ENCODE data around the gene C22orf23. TPM values are rescaled to one million over a fixed set of nuclear protein-coding genes. Genes with fewer than 3 reads are reported as not detected.

Gene C22orf23
- total and polyA plus RNA-seq, 9 donors: 0.18 to 15.2 (median 8.7) TPM

DNA sequence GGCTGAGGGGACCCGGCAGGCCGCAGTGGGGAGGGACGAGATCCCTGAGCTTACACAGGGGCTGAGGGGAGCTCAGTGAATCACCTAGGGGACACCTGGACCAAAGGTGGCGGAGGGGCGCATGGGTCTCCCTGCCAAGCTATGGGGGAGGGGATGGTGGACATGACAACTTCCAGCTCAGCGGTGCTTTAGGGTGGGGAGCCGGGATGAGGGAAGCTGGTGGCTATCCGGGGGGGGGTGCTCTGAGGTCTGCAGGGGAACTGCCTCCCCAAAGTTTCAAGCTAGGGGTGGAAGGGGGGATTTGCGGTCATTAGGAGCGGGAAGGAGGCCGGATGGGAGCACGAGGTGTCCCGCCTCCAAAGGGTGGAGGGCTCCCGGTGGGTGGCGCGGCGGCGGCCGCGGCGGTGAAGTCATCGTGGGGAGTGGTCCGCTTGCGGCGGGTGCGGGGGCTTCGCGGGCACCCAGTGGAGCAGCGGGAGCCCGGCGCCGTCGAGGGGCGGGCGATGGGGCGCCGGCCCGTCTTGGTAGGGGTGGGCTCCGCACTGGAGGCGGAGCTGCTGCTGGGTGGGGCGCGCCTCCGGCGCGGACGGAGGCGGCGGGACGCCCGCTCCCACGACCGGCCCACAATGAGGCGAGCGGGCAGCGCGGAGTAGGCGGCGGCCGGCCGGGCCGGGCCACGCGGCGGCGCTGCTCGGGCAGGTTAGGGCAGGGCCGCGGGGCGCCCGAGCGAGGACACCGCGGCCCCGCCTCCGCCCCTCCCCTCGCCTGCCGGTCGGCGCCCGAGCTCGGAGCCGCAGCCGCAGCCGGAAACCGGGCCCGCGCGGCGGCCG is 47.7 kb downstream of the C22orf23 start, which contains the start of gene MICALL1:
Gene MICALL1 (plus strand): TSS at position 764 of the 830 bp plus-strand sequence. CDS start 126 bp downstream, outside the sequence.
- peak within 1 kb of the TSS; percentile 76 for H3K27ac ChIP-seq (ENCODE audit: low read length)
- peak; percentile 79 for DNase-seq

DNA sequence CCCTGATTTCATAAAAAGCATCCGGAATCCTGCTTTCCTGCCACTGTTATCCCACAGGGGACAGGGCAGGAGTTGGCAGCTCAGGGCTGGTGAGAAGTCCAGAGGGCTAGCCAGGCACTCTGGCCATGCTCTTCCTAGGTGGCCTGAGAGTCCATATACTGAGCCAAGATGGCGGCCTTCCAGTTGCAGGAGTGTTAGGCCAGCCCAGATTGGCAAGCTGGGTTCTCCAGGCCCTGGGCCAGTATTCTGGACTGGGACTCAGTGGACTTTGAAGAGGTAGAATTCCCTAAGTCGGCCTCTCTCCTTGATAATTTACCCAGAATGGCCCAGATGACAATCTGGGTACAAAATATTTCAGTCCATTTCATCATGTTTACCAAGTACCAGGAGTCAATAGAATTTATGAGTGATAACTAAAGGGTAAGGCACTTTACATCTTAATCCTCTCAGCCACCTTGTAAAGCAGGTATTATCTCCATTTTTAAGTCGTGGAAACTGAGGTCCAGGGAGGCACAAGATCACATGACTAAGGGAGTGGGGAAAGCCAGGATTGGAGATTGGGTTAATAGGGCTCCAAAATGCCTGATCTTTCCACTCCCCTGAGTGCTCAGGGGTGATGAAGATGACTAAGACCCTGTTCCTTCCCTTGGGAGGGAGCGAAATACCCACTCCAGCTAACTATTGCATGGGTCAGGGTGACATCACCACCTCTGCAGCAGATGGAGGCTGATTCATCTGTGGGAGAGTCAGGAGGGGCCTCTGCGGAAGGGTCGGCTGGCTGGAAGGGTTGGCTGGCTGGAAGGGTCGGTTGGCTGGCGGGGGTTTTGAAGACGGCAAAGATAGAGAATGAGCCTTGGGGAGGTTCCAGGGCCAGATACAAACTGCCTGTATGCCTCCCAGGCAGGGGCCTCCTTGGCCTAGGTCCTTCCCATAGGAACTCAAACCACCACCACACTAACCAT is 48.5 kb downstream of the C22orf23 start:
- Histone ChIP-seq H3K36me3 (ENCODE audit: control insufficient read depth, insufficient read depth, low read length) (no peaks in the 10 kb centered on the region), H3K9me3 (replicated peaks; ENCODE audit: control insufficient read depth, low read depth, low read length) (no peaks in the 10 kb centered on the region), H3K4me1 (ENCODE audit: control insufficient read depth, insufficient read depth, low read length) (peaks cover 31% of the 10 kb centered on the region), H3K4me3 (ENCODE audit: low read length) (peak overlapping the region; percentile 47), H3K27me3 (ENCODE audit: control insufficient read depth, insufficient read depth, low read length) (no peaks in the 10 kb centered on the region), H3K27ac (ENCODE audit: low read length) (peak overlapping the region; percentile 59)
- 69% methylated on average over 5 of the region's 10 CpGs for WGBS (ENCODE audit: insufficient coverage)
- peak; percentile 58 for DNase-seq

More for the DNA sequence above, 47.7 kb downstream of the C22orf23 start, which contains the start of gene MICALL1:
- H3K9me3 ChIP-seq (replicated peaks; ENCODE audit: control insufficient read depth, low read depth, low read length): no peaks in the 10 kb centered on the region
- peaks cover 2% of the 10 kb centered on the region for H3K36me3 ChIP-seq (ENCODE audit: control insufficient read depth, insufficient read depth, low read length)
- H3K4me3 ChIP-seq (ENCODE audit: low read length): peak within 1 kb of the TSS; percentile 74
- WGBS (ENCODE audit: insufficient coverage): 1% methylated on average over 85 of the region's 90 CpGs
- H3K4me1 ChIP-seq (ENCODE audit: control insufficient read depth, insufficient read depth, low read length): peaks cover 40% of the 10 kb centered on the region
- no peaks in the 10 kb centered on the region for H3K27me3 ChIP-seq (ENCODE audit: control insufficient read depth, insufficient read depth, low read length)

DNA sequence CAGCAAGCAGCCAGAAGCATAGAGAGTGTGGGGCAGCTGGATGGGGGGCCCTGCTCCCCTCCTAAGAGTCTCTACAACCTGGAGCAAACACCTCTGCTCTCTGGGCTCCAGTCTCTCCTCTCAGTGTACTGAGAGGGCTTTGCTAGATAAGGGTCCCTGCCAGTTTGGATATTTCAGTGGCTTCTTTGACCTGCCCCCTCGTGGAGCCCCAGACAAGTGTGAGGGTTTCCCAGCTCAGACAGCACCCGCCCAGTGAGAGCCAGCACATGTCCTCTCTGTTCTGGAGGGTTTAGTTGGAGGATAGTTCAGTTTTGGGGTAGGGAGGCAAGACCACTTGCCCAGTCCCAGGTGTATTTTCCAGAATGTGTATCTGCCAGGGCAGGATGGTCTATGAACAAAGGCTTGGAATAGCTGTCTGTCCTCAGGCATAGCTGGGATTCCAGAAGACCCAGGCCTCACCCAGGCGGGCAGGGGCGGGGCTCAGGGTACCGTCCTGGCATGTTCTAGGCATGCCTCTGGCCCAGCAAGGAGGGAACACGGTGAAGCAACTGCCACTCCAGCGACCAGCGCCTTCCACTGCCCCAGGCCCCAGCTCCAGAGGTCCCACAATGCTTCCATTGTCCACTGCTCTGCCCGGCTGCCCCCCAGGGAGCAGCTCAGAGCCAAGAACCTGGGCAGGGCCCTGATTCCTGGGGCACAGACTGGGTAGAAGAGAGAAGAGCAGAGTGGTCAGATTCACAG is 54.8 kb downstream of the C22orf23 start:
- H3K36me3 ChIP-seq (ENCODE audit: control insufficient read depth, insufficient read depth, low read length): no peaks in the 10 kb centered on the region
- no peaks in the 10 kb centered on the region for H3K27me3 ChIP-seq (ENCODE audit: control insufficient read depth, insufficient read depth, low read length)
- no peaks in the 10 kb centered on the region for H3K9me3 ChIP-seq (replicated peaks; ENCODE audit: control insufficient read depth, low read depth, low read length)
- peak overlapping the region; percentile 22 for H3K27ac ChIP-seq (ENCODE audit: low read length)
- peaks cover 36% of the 10 kb centered on the region for H3K4me1 ChIP-seq (ENCODE audit: control insufficient read depth, insufficient read depth, low read length)
- H3K4me3 ChIP-seq (ENCODE audit: low read length): no peak overlapping the region
- whole genome bisulfite sequencing (ENCODE audit: insufficient coverage): 63% methylated on average over 5 of the region's 9 CpGs
- DNase-seq: no peak

DNA sequence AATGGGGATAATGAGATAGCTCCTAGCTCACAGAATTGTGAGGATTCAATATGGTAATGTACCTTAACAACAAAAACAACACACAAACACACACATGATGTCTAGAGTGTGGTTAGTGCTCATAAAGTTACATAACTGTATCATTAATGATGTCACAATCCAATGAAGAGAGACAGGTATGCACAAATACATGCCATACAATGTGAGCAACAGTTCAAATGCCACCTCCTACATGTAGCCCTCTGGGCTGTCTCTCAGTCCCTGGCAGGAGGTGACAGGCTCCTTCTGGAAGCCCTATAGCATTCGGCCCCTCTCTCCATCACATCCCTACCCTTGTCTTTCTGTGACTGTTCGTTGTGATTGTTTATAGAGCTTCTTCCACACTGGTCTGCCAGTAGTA is 55.6 kb downstream of the C22orf23 start:
- no peaks in the 10 kb centered on the region for H3K27me3 ChIP-seq (ENCODE audit: control insufficient read depth, insufficient read depth, low read length)
- DNase-seq: no peak
- H3K4me1 ChIP-seq (ENCODE audit: control insufficient read depth, insufficient read depth, low read length): peaks cover 44% of the 10 kb centered on the region
- H3K9me3 ChIP-seq (replicated peaks; ENCODE audit: control insufficient read depth, low read depth, low read length): no peaks in the 10 kb centered on the region
- WGBS (ENCODE audit: insufficient coverage): no CpG with 5 or more reads among the region's 2 CpGs
- H3K27ac ChIP-seq (ENCODE audit: low read length): no peak overlapping the region
- H3K36me3 ChIP-seq (ENCODE audit: control insufficient read depth, insufficient read depth, low read length): no peaks in the 10 kb centered on the region
- no peak overlapping the region for H3K4me3 ChIP-seq (ENCODE audit: low read length)

DNA sequence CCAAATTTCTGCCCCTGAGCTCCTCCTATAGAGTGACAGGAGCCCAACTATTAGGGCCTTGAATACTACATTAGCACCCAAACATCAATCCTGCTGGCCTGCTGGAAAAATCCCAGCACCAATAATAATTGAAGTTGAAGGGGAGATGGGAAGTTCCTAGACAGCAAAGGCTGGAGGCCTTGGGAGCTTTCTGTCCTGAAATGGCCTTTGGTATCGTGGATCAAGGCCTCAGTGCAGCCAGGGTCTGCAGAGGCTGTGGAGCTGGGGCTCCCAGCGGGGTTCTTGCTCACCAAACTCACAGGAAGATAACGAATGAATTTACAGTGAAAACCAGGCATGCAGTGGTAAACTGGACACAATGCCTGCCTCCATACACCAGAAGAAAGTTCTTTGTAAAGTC is 56.5 kb downstream of the C22orf23 start:
- 30% methylated on average over 1 of the region's 3 CpGs for WGBS (ENCODE audit: insufficient coverage)
- H3K27ac ChIP-seq (ENCODE audit: low read length): no peak overlapping the region
- no peak for DNase-seq
- peaks cover 1% of the 10 kb centered on the region for H3K36me3 ChIP-seq (ENCODE audit: control insufficient read depth, insufficient read depth, low read length)
- peaks cover 51% of the 10 kb centered on the region for H3K4me1 ChIP-seq (ENCODE audit: control insufficient read depth, insufficient read depth, low read length)
- H3K4me3 ChIP-seq (ENCODE audit: low read length): no peak overlapping the region
- H3K27me3 ChIP-seq (ENCODE audit: control insufficient read depth, insufficient read depth, low read length): no peaks in the 10 kb centered on the region
- no peaks in the 10 kb centered on the region for H3K9me3 ChIP-seq (replicated peaks; ENCODE audit: control insufficient read depth, low read depth, low read length)

DNA sequence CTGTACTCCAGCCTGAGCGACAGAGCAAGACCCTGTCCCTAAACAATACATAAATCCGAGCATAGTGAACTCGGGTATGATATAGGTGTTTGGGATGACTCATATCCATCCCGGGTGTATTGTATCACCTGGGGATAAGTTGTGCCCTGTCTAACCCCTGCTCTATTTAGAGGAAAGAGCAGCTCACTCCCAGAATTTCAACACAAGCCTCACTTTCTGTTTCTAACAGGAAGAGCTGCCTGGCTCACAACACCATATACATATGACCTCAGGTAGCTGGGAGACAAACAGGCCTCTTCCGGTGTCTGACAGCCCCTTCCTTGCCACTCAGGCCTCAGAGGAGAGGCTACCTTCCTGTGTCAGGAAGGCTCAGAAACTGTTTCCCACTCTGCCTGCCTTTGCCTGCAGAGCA is 57.2 kb downstream of the C22orf23 start:
- Histone ChIP-seq H3K9me3 (replicated peaks; ENCODE audit: control insufficient read depth, low read depth, low read length) (no peaks in the 10 kb centered on the region), H3K36me3 (ENCODE audit: control insufficient read depth, insufficient read depth, low read length) (peaks cover 9% of the 10 kb centered on the region), H3K4me1 (ENCODE audit: control insufficient read depth, insufficient read depth, low read length) (peaks cover 59% of the 10 kb centered on the region), H3K4me3 (ENCODE audit: low read length) (no peak overlapping the region), H3K27me3 (ENCODE audit: control insufficient read depth, insufficient read depth, low read length) (no peaks in the 10 kb centered on the region), H3K27ac (ENCODE audit: low read length) (peak overlapping the region; percentile 45)
- WGBS (ENCODE audit: insufficient coverage): no CpG with 5 or more reads among the region's 5 CpGs
- peak; percentile 36 for DNase-seq

DNA sequence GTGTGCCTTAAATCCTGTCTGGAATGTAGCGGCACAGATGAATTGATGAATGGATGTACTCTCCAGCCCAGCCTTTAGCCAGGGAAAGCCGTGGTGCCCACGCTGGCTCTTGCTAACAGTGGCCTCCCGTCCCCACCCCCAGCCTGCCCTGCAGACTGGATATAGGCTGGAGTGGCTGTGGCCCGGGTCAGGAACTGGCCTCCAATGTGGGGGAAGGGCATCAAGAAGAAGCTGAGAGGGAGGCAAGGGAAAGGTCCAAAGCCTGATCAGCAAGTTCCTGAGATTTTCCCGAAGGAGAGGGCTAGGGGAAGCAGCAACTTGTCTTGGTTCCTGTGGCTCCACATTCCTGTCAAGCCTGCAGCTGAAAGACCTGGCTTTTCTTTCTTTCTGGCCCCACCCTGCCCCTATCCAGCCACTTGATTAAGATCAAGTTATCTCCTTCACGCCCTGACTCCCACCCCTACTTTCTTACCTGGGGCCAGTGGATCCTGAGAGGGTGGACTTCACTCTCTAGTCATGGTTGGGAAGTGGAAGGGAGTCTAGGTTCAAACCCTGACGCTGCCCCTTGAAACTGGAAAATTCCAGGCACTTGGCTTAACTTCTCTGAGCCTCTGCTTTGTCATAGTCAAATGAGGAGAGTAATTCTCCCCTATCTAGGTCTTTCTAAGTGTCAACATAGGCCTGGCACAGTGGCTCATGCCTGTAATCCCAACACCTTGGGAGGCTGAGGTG is 58.3 kb downstream of the C22orf23 start:
- Histone ChIP-seq H3K27ac (ENCODE audit: low read length) (peak overlapping the region; percentile 13), H3K27me3 (ENCODE audit: control insufficient read depth, insufficient read depth, low read length) (no peaks in the 10 kb centered on the region), H3K9me3 (replicated peaks; ENCODE audit: control insufficient read depth, low read depth, low read length) (no peaks in the 10 kb centered on the region), H3K4me3 (ENCODE audit: low read length) (no peak overlapping the region), H3K4me1 (ENCODE audit: control insufficient read depth, insufficient read depth, low read length) (peaks cover 59% of the 10 kb centered on the region), H3K36me3 (ENCODE audit: control insufficient read depth, insufficient read depth, low read length) (peaks cover 15% of the 10 kb centered on the region)
- 39% methylated on average over 4 of the region's 8 CpGs for WGBS (ENCODE audit: insufficient coverage)
- no peak for DNase-seq

DNA sequence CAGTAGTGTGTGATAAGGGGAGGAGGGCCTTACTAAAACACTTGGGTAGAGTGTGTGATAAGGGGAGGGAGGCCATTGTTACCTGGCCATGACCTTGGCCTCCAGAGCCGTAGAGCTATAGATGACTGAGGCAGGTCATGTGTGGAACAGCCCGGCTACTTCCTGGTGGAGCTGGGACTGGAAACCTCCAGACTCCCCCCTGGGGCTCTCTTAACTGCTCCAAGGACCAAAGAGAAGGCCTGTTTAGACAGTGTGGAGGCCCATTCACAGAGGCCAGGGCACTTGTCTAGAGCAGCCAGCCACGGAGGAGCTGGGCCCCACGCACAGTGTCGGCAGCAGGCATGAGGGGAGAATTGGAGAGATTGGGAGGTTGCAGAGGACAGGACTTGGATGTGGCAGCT is 59.8 kb downstream of the C22orf23 start:
- Histone ChIP-seq H3K9me3 (replicated peaks; ENCODE audit: control insufficient read depth, low read depth, low read length) (no peaks in the 10 kb centered on the region), H3K27ac (ENCODE audit: low read length) (peak overlapping the region; percentile 47), H3K27me3 (ENCODE audit: control insufficient read depth, insufficient read depth, low read length) (no peaks in the 10 kb centered on the region), H3K36me3 (ENCODE audit: control insufficient read depth, insufficient read depth, low read length) (peaks cover 29% of the 10 kb centered on the region), H3K4me3 (ENCODE audit: low read length) (no peak overlapping the region), H3K4me1 (ENCODE audit: control insufficient read depth, insufficient read depth, low read length) (peaks cover 52% of the 10 kb centered on the region)
- 58% methylated on average over 5 of the region's 5 CpGs for WGBS (ENCODE audit: insufficient coverage)
- no peak for DNase-seq

Measured in muscle of leg (tissue), 11 donors.